NCI-H1105 treated with DMSO at 0.1 percent for 48 hours (cell line): ENCODE measurements around the gene HCFC1.
A peak's percentile ranks its signal among the peaks of the same experiment; 100 is the strongest.

Experiments
- DNase-seq: peaks from one replicate; lab custom pipeline; 2025; lab: John Stamatoyannopoulos, UW

The HCFC1 gene

GRCh38 chrX:153922932-153923857 lies 48.4 kb downstream of the HCFC1 start:
- peak; percentile 47 for DNase-seq

- no peak for DNase-seq
Observed at GRCh38 chrX:153921511-153922446, 49.8 kb downstream of the HCFC1 start.

GRCh38 chrX:153921070-153921469 lies 50.5 kb downstream of the HCFC1 start:
- no peak for DNase-seq

- no peak for DNase-seq
Observed at GRCh38 chrX:153920546-153920945, 51.1 kb downstream of the HCFC1 start.

GRCh38 chrX:153919281-153919680 lies 52.3 kb downstream of the HCFC1 start:
- DNase-seq = no peak

- DNase-seq = no peak
Observed at GRCh38 chrX:153917869-153918268, 53.7 kb downstream of the HCFC1 start.

GRCh38 chrX:153913701-153914100 lies 57.9 kb downstream of the HCFC1 start:
- DNase-seq = no peak

GRCh38 chrX:153913211-153913610 lies 58.4 kb downstream of the HCFC1 start:
- no peak for DNase-seq

- DNase-seq = no peak
Observed at GRCh38 chrX:153911798-153912197, 59.8 kb downstream of the HCFC1 start.

- no peak for DNase-seq
Observed at GRCh38 chrX:153910446-153910845, 61.2 kb downstream of the HCFC1 start.

GRCh38 chrX:153909980-153910360 lies 61.6 kb downstream of the HCFC1 start:
- no peak for DNase-seq

- no peak for DNase-seq
Observed at GRCh38 chrX:153909024-153909979, 62.3 kb downstream of the HCFC1 start.

GRCh38 chrX:153908219-153908860 lies 63.3 kb downstream of the HCFC1 start:
- DNase-seq = no peak

GRCh38 chrX:153907456-153907855 lies 64.2 kb downstream of the HCFC1 start:
- DNase-seq = no peak

GRCh38 chrX:153906126-153906917 lies 65.3 kb downstream of the HCFC1 start:
- DNase-seq = no peak

- peak; percentile 13 for DNase-seq
Observed at GRCh38 chrX:153905481-153906095, 66.0 kb downstream of the HCFC1 start.

- DNase-seq = no peak
Observed at GRCh38 chrX:153903991-153904957, 67.3 kb downstream of the HCFC1 start, which contains the start of gene AVPR2. TSS of gene AVPR2 (plus strand) at chrX:153904673. CDS start at chrX:153905146, 473 bp downstream.

- no peak for DNase-seq
Observed at GRCh38 chrX:153903238-153903980, 68.2 kb downstream of the HCFC1 start.
